Hematopoietic multipotent progenitor cell treated with erythropoietin and hydrocortisone succinate and interleukin-3 and kit ligand, for 17 days (in vitro differentiated cells): ENCODE data around the gene RPA1.
"Not testable (repeated sequence)": the region's sequence is repeated elsewhere in the genome, so short reads cannot be mapped to it uniquely, and the experiment has no call there.

Experiments
- DNase-seq: peaks from one replicate; pipeline ENCODE4 v3.0.0-alpha.2; 2015; ENCODE audit warnings: low spot score

Gene RPA1

DNA sequence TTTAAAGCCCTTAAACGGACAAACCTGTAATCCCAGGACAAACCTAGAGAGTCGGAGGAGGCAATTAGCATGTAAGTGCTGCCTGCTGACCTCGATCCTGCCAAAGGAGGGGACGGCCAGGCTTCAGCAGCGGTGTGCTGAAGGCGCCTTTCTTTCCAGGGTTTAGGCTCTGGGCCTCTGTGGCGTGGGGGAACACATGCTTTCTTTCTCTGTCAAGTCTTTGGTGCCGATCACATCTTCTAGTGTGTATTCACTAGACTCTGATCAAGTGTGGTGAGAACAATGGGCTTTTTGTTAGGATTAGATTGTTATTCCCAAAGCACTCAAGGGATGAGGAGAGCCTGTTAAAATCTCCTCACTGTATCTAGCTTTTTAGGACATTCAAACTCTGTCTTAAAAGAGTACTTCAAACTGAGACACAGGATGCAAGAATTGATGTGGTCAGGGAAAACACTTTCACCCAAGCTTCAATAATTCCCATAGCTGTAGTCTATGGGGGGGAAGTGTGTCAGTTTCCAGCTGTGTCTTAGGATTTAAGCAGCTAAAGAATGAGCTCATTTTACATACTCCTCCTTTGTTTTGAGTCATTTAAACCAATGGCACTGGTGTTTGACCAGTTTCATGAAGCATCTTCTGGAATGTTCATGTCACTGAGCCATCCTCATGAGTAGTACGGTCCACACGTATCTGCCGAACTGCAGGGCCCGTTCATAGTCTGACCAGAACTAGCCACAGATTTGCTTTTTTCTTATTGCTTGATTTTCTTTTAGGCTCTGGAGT lies 51.2 kb downstream of the RPA1 start:
- DNase-seq, result no peak

DNA sequence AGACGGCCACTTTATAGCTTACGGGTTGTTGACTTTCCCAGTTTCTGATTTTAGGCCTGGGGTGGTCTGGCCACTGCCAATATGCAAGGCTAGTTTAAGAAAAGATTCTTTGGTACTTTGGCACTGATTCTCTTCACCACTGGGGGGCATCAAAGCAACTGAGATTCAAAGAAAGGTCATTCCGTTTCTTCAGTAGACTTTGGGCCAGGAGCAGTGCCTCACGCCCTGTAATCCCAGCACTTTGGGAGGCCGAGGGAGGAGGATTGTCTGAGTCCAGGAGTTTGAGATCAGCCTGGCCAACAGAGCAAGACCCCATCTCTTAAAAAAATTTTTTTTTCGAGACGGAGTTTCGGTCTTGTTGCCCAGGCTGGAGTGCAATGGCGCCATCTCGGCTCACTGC lies 53.0 kb downstream of the RPA1 start:
- peak; percentile 48 for DNase-seq

DNA sequence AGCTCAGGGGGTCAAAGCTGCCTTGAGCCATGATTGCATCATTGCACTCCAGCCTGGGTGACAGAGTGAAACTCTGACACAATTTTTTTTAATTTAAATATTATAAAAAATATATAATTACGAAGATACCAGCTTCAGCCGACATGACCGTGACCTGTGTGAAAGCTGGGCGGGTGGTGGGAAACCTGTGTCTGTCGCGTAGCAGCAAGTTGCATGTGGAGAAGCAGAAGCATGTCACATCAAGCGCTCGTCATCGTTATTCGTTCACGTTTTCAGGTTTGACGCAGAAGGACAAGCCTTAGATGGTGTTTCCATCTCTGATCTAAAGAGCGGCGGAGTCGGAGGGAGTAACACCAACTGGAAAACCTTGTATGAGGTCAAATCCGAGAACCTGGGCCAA lies 53.7 kb downstream of the RPA1 start:
- DNase-seq, result no peak

DNA sequence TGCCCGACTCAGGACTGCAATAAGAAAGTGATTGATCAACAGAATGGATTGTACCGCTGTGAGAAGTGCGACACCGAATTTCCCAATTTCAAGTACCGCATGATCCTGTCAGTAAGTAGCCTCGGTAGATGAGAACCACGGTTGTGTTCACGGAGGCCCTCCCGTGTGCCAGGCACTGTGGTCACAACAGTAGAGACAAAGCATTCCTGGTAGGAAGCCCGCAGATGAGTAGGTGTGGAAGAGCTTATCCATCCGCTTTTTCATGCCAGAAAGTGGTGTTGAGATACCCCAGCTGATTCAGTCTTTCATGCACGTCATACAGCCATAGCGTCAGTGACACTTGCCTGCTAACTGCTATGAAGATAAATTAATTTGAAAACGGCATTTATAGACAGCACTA lies 58.9 kb downstream of the RPA1 start:
- DNase-seq, result no peak

DNA sequence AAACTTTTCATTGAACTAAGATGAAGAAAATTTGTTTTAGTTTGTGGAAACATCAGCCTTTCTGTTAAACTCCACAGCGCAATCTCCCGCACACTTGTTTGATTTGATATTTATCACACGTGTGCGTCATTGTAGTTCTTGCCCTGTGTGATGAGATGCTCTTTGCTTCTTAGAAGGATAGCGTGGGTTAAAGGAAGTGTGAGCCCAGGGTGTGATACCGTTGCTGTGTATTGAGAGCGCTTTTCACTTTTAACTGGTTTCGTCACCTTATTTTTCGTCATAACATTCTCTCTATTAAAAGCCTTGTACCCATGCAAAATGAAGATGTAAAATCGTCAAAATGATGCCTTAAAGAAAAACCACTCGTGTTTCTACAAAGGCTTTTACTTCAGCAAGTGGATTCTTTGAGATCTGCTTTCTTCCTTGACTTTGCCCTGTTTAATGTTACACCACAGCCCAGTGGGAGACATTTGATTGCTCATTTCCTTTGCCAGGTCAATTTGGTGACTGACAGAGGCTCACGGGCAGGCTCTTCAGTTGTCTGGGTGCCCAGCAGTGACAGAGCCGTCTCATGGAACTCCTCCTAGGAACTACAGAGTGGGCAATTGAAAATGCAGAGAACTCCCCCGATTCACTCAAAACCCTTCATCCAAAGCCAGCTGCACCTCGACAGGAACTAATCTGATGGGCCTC lies 61.1 kb downstream of the RPA1 start:
- DNase-seq, result no peak

DNA sequence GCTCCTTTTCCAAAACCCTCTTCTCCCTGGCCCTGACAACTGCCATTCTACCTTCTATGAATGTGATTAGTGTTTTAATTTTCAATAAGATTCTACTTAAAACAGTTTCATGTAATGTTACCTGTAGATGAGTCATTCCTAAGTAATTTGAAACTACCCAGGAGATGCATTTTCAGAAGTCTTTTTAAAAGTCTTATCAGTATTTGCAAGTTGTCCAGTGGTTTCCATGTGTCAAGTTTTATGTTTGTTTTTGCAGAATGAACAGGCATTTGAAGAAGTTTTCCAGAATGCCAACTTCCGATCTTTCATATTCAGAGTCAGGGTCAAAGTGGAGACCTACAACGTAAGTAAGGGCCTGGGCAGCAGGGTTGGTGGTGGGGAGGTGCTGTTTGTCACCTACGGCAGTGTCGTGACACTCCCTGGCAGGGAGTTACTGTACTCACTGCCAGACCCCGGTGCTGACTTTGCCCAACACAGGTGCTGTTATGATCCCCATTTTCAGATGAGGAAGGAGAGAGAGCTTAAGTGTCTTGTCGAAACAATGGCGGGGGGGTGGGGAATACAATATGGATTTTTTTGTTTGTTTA lies 65.0 kb downstream of the RPA1 start:
- DNase-seq, result no peak

DNA sequence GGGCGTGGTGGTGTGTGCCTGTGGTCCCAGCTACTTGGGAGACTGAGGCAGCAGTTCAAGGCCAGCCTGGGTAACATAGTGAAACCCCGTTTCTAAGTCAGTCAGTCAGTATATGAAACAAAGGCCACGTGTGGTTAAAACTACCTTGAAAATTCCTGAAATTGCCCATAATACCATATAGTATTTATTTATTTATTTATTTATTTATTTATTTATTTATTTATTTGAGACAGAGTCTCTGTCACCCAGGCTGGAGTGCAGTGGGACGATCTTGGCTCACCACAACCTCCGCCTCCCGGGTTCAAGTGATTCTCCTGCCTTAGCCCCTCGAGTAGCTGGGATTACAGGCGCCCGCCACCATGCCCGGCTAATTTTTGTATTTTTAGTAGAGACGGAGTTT lies 65.7 kb downstream of the RPA1 start:
- DNase-seq, result not testable (repeated sequence)

DNA sequence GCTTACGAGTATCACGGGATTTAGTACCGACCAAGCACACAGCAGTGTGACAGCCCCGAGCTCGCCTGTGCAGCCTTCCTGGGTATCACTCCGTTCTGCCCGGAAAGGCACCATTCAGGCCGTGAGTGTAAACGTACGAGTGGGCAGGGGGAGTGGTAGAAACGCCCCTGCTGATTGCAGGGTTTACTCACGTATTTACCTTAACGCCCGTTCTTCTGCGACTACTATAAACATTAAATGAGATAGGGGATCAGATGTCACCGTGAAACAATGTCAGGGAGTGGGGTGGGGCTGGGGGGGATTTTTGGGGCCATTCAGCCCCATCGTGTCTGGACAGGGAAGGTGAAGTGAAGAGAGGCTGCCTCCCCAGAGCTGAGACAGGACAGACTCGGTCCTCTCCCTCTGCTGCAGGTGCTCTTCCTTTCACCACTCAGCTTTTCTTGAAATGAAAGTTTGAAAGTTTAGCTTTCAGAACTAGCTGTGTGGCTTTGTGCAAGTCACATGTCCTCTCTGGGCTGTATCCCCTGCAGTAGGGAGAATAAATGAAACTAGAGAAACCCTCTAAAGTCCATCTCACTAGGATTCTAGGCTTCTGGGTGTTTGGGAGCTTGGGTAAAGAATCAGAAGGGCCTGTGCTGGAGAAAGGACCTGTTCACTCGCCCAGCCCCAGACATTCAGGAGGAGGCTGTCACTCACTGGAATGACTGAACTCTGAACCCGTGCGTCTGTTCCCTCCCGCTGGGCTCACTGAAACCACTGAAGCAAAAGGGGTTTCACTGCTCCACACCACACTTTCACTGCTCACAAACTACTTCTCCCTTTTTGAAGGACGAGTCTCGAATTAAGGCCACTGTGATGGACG lies 66.7 kb downstream of the RPA1 start:
- no peak for DNase-seq

DNA sequence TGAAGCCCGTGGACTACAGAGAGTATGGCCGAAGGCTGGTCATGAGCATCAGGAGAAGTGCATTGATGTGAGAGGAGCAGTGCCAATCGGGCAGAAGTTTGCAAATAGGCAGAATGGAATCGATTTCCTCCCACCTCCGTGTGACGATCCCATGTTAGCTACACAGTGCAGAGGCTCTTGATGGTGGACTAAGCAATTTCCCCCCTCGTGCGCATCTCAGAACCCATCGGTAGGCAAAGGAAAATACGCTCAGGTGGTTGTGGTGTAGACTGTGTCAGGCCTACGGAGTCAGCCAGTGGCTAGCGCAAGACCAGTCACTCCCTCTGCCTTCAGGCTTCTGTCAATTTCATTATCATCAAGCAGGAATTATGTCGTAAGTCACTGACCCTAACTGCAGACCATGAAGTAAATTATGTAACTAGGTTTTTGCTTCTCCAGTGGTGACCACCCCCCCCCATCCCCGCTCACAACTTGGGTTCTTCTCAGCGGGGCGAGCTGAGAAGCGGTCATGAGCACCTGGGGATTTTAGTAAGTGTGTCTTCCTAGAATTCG lies 67.4 kb downstream of the RPA1 start:
- DNase-seq, result no peak

DNA sequence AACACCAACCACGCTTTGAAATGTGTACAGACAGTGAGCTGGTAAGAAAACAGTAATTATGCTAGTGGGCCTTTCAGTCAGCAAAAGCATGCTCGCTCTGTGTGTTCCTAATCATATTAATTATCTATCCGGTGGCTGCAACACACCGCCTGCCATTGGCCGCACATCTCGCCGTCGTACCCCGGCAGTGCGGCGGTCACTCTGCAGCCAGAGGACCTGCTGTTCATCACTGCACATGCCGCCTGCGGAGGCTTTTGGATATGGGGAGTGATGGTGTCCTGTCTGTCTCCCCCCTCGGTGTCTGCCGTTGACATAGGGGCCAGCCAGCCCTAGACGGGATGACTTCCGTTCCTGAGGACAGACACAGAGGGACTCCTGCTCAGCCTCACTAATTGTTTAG lies 68.5 kb downstream of the RPA1 start:
- no peak for DNase-seq

DNA sequence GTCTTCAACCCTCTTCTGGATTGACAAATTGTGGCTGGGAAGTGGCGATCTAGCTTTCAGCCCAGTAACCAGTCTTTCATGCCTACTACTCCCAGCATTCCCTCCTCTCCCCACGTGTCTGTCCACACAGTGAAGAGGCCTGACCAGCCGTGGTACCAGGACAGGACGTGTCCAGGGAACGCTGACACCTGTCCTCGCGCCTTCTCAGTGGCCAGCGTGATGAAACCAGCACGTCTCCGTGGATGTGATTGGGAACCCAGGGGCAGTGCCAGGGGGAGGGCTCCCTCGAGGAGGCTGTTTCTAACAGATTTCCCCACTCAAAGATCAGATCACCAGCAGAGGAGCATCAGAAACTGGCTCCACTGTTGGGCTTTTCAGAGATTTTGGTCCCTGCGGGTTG lies 69.1 kb downstream of the RPA1 start:
- DNase-seq, result no peak

DNA sequence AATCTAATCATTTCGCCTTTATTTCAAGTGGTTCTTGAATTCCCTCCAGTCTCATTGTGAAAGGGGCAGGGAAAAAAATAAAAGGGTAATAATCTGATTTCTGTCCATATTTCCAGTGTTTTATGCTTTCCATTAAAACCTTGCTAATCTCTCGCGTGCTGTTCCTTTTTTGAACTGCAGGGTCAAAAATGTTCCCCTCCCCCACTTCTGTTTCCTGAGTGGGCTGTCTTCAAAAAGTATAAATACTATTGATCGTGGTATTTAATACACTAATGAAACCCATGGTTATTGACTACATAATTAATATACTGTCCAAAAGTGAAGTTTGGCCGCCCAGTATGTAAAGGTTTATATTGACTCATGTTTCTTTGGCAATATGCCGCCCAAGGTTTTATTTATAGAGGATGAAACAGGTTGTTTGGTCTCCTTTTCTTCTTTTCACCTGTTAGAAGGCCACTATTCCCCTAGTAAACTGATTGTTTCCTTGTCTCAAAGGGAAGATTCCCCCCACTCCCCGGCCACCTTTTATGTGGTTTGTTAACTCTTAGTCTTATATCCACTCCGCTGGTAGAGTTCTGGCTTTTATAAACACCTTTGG lies 69.7 kb downstream of the RPA1 start:
- DNase-seq, result no peak

DNA sequence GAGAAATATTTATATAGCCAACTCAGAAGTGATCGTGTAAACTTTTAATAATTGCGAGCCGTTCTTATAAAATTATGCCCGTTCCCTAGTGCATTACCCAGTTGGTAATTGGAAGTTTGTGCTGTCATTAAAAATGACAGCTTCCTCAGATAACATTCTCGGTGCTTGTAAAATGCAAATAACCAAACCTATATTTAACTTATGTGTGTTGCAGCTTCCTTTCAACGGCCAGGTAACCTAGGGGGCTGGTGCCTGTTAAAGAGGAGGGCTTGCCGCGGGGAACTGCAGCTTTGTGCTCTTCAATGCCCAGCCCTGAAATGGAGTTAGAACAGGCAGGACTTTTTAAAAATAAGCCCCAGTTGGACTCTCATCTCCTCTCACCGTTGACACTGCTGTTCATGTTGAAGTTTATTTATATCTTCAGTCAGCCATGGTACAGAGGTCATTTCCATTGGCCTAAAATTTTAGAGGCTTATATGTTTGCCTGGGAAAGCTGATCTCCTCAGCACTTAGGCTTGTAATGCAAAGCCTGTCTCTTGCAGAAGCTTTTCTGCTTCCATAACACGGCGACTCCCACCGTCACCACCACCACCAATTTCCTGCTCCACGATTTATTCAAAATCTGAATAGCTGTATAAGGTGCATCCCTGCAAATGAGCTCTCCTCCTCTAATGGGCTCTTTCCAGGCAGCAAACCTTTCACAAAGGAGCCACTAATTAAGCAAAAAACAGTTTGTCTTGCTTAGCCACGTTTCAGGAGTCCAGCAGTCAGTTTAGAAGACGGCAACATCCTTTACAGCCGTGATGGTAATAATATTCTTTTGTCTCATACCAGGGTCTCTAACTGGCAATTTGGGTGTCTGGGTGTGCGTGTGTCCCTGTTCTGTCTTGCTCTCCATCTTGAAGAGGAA lies 74.7 kb downstream of the RPA1 start:
- DNase-seq, result no peak

DNA sequence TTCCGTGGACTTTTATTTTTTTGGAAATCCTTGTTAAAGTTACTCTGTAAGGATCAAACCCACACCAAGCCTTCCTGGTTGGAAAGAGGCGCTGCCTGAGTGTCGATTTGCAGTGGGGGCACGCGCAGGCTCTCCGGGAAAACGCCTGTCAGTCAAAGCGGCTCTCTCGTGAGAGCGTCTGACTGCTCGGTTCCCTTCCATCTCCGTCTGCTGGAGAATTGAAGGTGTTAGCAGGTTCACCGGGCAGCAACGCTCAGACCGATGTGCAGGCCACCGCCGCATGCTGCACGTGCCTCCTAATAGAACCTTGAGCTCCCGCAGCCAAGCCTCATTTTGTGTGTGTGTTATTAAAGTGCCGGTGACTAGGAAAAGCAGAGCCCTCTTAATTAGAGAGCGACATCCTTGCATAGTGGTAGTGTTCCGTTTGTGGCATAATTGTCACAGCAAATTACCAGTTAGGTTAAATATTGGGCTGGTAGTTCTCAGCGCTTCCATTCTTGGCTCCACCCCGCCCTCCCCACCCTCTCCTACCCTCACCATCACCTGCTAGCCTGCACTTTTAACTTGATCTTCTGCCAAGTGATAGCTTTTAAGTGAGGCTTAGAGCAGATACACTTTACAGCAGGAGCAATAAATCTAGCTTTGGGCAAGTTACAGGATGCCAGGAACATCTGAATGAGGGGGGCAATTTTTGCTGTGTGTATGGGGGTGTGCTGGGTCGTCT lies 75.5 kb downstream of the RPA1 start:
- no peak for DNase-seq

DNA sequence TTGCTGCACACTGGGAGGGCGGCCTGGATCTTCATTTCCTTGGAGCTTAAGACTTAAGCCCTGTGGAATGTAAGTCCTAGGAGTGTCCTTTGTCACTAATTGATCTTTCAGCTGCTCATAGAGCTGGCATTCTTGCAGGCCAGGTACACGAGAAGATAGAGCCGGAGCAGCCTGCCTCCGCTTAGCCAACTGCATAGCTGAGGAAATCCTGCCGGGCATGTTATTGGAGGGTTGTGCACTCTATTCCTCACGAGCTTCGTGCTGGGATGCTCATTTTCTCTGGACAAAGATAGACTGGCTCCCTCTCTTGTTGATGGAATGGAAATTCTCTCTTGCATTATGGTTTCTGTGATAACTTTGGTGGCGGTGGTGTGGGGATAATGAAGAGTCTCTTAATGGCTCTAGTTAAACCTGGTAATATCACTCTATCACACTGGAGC lies 76.9 kb downstream of the RPA1 start:
- no peak for DNase-seq

DNA sequence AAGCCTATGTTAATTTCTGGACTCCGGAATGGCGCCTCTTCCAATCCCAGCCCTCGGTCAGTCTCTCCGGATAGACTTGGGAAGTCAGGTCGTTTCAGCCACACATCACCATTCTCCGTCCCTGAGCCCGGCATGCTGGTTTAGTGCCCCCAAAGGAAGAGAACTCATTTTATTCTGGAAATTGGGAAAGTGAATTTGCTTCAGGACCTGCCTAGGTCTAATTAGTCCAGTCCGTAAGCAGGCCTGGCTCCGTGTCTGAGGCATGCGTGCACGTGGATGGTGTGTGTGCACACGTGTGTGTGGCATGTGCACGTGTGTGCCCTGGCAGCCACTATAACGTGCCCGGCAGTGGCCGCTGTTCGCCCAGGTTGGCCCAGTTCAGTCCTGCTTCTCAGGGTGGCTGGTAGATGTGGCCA lies 77.4 kb downstream of the RPA1 start:
- no peak for DNase-seq

DNA sequence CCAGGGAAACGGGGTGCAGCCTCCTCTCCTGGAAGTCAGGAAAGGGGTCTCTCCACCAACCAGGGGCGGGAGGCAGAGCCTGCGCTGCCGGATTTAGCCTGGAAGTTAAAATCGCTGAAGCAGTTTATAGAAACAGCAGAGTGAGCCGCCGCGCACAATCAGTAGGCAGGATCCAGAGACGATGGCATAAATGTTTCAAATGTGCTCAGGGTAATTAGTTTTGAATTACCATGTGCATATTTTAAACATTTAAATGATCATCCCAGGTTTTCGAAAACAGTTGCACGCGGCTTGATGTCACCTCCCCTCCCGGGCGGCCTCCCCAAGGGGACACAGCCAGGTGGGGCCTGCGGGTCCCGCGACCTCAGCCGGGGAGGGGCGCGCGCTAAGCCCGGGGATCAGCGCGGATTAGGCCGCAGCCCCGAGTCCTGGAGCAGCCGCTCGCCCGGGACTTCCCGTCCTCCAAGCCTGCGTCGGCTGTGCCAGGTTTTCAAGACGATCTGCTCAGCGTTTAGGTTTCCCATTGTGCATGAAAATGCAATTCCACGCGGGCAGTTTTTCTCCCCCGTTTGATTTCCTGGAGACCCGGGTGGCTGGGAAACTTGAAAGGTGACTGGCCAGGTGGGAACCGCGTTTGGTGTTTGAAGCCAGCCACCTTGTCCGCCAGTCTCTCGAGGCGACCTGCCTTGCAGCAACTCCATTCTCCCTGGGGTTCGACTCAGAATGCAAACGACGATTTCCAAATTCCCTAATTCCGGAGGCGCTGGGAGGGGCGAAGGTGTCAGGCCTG lies 78.3 kb downstream of the RPA1 start:
- no peak for DNase-seq

DNA sequence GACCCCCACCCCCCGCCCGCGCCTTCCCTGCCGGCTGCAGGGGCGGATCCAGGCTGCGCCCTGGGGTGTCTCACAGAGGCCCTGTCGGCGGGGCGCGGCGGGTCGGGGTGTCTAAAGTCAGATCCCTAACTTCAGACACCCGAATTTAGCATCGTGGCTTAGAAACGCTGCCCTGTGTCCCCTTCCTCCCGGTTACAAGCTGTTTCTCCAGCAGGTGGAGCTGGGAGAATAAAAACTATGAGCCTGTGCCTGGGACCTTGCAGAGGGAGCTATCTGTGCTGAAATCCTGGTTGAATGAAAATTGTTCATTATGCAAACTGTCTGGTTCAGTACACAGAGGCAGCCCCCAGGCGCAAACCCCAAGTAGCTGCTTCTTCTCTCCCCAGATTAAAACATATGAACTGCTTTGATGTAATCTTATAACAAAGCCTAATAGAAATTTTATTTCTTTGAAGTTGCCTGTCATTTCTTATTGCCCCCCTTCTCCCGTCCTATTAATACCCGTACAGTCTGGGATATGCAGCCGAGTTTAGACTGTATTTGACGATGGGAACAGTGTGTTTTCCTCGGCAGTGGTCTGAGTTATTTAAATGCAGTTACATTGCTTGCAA lies 79.0 kb downstream of the RPA1 start:
- DNase-seq, result no peak

DNA sequence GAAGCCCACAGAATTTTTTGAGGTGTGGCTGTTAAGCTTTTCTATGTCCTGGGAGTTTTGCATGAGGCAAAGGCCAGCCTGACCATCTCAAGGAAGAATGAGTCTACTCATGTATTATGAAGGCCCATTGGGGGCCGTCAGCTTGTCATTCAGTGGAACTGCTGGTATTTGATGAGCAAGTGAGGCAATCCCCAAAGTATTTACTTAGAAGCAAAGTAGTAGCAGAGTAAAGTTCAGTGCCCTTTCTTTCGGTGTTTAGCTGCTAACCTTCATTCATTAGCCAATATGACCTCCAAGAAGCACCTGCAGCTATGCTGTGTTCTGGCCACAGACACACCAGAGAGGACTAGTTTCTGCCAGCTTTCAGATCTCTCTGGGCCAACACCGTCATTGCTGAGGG lies 80.2 kb downstream of the RPA1 start:
- no peak for DNase-seq
